Activated gamma-delta T cell (primary cell): ENCODE data around the gene MS4A6A.
"Not testable (repeated sequence)": the region's sequence is repeated elsewhere in the genome, so short reads cannot be mapped to it uniquely, and the experiment has no call there.

Experiments used
- DNase-seq: peaks from one replicate; lab custom pipeline; 2025; lab: John Stamatoyannopoulos, UW

Gene MS4A6A

GRCh38 chr11:60183591-60184205 is 815 bp upstream of the MS4A6A start:
- DNase-seq: no peak

- no peak for DNase-seq
Measured at GRCh38 chr11:60175860-60176275, 7.0 kb downstream of the MS4A6A start.

- DNase-seq: no peak
Measured at GRCh38 chr11:60172011-60172410, 10.9 kb downstream of the MS4A6A start.

GRCh38 chr11:60170566-60170965 is 12.3 kb downstream of the MS4A6A start:
- no peak for DNase-seq

- no peak for DNase-seq
Measured at GRCh38 chr11:60169264-60169915, 13.5 kb downstream of the MS4A6A start.

- DNase-seq: no peak
Measured at GRCh38 chr11:60168306-60168705, 14.6 kb downstream of the MS4A6A start.

GRCh38 chr11:60165951-60166350 is 16.9 kb downstream of the MS4A6A start:
- DNase-seq: no peak

GRCh38 chr11:60165538-60165937 is 17.3 kb downstream of the MS4A6A start:
- DNase-seq: no peak

- no peak for DNase-seq
Measured at GRCh38 chr11:60164550-60165075, 18.3 kb downstream of the MS4A6A start.

GRCh38 chr11:60161766-60162165 is 21.1 kb downstream of the MS4A6A start:
- no peak for DNase-seq

GRCh38 chr11:60161107-60161506 is 21.8 kb downstream of the MS4A6A start:
- DNase-seq: no peak

- DNase-seq: no peak
Measured at GRCh38 chr11:60159868-60160267, 23.0 kb downstream of the MS4A6A start.

- no peak for DNase-seq
Measured at GRCh38 chr11:60159284-60159683, 23.6 kb downstream of the MS4A6A start.

GRCh38 chr11:60158636-60159035 is 24.2 kb downstream of the MS4A6A start:
- no peak for DNase-seq

- no peak for DNase-seq
Measured at GRCh38 chr11:60155931-60156330, 27.0 kb downstream of the MS4A6A start.

- DNase-seq: not testable (repeated sequence)
Measured at GRCh38 chr11:60152727-60153126, 30.2 kb downstream of the MS4A6A start.

- DNase-seq: no peak
Measured at GRCh38 chr11:60150279-60150678, 32.6 kb downstream of the MS4A6A start.

GRCh38 chr11:60145677-60146076 is 37.2 kb downstream of the MS4A6A start:
- no peak for DNase-seq

- DNase-seq: no peak
Measured at GRCh38 chr11:60143768-60144167, 39.1 kb downstream of the MS4A6A start.

- no peak for DNase-seq
Measured at GRCh38 chr11:60133917-60134316, 49.0 kb downstream of the MS4A6A start.

GRCh38 chr11:60131912-60132311 is 51.0 kb downstream of the MS4A6A start:
- no peak for DNase-seq

- DNase-seq: no peak
Measured at GRCh38 chr11:60130496-60130895, 52.4 kb downstream of the MS4A6A start.

- DNase-seq: no peak
Measured at GRCh38 chr11:60129853-60130252, 53.0 kb downstream of the MS4A6A start.

GRCh38 chr11:60128866-60129265 is 54.0 kb downstream of the MS4A6A start:
- not testable (repeated sequence) for DNase-seq
